Measurements from ENCODE around the gene RGP1.

RGP1 gene

DNA sequence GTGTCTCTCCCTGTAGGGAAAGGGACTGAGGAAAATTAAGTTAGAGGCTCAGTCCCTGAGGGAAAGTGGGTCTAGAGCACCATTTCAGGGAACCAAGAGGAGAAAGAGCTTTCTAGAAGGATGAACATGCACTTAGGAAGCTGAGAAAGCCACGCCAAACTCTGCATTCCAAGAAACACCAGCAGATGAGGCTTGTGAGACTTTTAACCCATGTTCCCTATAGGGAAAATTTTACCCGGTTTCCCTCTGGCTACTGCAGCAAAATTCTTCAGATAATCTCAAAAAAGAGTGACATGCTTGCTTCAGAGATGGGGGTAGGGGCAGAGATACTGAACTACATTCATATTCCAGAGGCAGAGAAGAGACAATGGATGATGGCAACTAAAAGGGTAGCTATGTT is 25.7 kb upstream of the RGP1 start:
- Histone ChIP-seq H2AFZ (ENCODE audit: low read length, unreplicated experiment) (no peak overlapping the region), H3K4me1 (ENCODE audit: control insufficient read depth, insufficient read depth, low read length, unreplicated experiment) (peaks cover 21% of the 10 kb centered on the region), H3K4me3 (ENCODE audit: low read depth, low read length) (no peak overlapping the region), H3K27me3 (ENCODE audit: insufficient read depth, low read length) (no peaks in the 10 kb centered on the region), H3K27ac (ENCODE audit: low read depth, low read length) (no peak overlapping the region), H3K79me2 (ENCODE audit: control insufficient read depth, insufficient read depth, low read length, unreplicated experiment) (peaks cover 62% of the 10 kb centered on the region), H3K36me3 (ENCODE audit: insufficient read depth, low read length) (peaks cover 59% of the 10 kb centered on the region)

DNA sequence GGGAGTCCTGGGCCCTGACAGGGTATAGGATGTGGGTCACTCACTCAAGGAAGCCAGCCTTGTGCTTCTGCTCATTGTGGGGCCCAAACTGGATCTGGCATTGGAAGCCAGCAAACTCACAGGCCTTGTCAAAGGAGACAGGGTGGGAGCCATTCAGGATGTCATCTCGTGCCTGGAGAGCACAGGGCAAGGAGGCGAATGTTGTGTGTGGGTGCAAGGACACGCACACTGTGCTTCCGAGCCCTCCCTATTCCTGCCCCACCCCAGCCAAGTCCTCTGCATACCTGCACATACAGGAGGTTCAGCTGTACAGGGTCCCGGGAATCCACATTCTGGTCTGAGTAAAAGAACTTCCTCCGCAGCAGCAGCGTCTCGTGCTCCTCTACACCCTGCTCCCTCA is 25.2 kb upstream of the RGP1 start:
- Histone ChIP-seq H3K4me3 (ENCODE audit: low read depth, low read length) (no peak overlapping the region), H3K79me2 (ENCODE audit: control insufficient read depth, insufficient read depth, low read length, unreplicated experiment) (peaks cover 64% of the 10 kb centered on the region), H3K36me3 (ENCODE audit: insufficient read depth, low read length) (peaks cover 54% of the 10 kb centered on the region), H2AFZ (ENCODE audit: low read length, unreplicated experiment) (no peak overlapping the region), H3K27ac (ENCODE audit: low read depth, low read length) (no peak overlapping the region), H3K27me3 (ENCODE audit: insufficient read depth, low read length) (no peaks in the 10 kb centered on the region), H3K4me1 (ENCODE audit: control insufficient read depth, insufficient read depth, low read length, unreplicated experiment) (peaks cover 26% of the 10 kb centered on the region)

DNA sequence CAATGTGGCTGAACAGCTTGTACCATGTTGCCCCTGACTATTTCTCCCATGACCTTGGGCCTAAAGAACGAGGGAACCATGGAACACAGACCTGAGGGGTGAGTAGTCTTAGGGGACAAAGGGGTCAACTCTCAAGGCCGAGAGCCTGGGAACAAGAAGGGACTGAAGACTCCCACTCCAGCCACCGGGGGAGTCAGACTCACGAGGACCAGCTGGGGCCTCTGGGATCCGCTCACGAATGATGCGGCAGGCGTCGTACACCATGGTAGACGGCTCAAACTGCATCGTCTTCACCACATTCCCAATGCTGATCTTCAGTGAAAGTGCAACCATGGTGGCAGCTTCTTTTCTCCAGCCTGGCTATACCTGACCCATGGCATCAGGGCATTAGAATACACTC is 23.7 kb upstream of the RGP1 start:
- Histone ChIP-seq H3K4me1 (ENCODE audit: control insufficient read depth, insufficient read depth, low read length, unreplicated experiment) (peaks cover 40% of the 10 kb centered on the region), H3K79me2 (ENCODE audit: control insufficient read depth, insufficient read depth, low read length, unreplicated experiment) (peaks cover 78% of the 10 kb centered on the region), H3K27ac (ENCODE audit: low read depth, low read length) (no peak overlapping the region), H3K4me3 (ENCODE audit: low read depth, low read length) (no peak overlapping the region), H2AFZ (ENCODE audit: low read length, unreplicated experiment) (no peak overlapping the region), H3K27me3 (ENCODE audit: insufficient read depth, low read length) (no peaks in the 10 kb centered on the region), H3K36me3 (ENCODE audit: insufficient read depth, low read length) (peaks cover 44% of the 10 kb centered on the region)

DNA sequence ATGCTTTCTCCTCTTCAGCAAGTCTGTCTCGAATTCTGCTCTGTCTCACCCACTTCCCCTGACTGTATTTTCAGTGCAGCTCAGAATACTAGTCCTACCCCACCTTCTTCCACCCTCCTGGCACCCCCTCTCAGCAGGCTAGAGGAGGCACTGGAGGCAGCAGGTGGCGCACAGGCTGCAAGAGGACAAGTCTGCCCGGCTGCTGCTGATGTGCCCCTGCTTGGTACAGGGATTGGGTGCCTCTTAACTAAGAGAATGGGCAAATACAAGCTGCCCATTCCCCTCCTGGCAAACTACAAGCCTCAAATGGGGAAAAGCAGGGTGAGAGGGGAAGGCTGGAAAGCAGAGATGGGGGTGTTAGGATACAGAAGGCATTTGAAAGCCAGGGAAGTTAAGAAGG is 22.2 kb upstream of the RGP1 start:
- H3K27me3 ChIP-seq (ENCODE audit: insufficient read depth, low read length): no peaks in the 10 kb centered on the region
- H3K79me2 ChIP-seq (ENCODE audit: control insufficient read depth, insufficient read depth, low read length, unreplicated experiment): peaks cover 89% of the 10 kb centered on the region
- peak overlapping the region; percentile 87 for H3K27ac ChIP-seq (ENCODE audit: low read depth, low read length)
- no peak overlapping the region for H2AFZ ChIP-seq (ENCODE audit: low read length, unreplicated experiment)
- H3K4me1 ChIP-seq (ENCODE audit: control insufficient read depth, insufficient read depth, low read length, unreplicated experiment): peaks cover 42% of the 10 kb centered on the region
- peak overlapping the region; percentile 86 for H3K4me3 ChIP-seq (ENCODE audit: low read depth, low read length)
- H3K36me3 ChIP-seq (ENCODE audit: insufficient read depth, low read length): peaks cover 29% of the 10 kb centered on the region

DNA sequence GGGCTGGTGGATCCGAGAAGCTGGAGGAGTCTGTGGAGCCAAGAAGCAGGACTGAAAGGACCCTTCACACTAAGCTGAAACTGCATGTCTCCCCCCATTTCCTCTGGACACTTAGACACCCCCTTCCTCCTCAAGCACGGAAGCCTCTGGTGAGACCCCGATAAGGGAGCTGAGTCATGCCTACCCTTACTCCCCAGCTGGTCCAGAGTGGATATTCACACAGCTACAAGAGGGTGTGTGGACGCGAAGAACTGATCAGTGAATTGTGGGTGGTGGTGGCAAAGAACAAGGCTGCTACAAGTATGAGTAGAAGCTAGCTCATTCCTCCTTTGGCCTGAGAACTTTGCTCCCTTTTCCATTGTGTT is 21.4 kb upstream of the RGP1 start:
- peak overlapping the region; percentile 87 for H3K27ac ChIP-seq (ENCODE audit: low read depth, low read length)
- peaks cover 84% of the 10 kb centered on the region for H3K79me2 ChIP-seq (ENCODE audit: control insufficient read depth, insufficient read depth, low read length, unreplicated experiment)
- no peak overlapping the region for H2AFZ ChIP-seq (ENCODE audit: low read length, unreplicated experiment)
- peaks cover 42% of the 10 kb centered on the region for H3K4me1 ChIP-seq (ENCODE audit: control insufficient read depth, insufficient read depth, low read length, unreplicated experiment)
- peak overlapping the region; percentile 86 for H3K4me3 ChIP-seq (ENCODE audit: low read depth, low read length)
- H3K36me3 ChIP-seq (ENCODE audit: insufficient read depth, low read length): peaks cover 23% of the 10 kb centered on the region
- no peaks in the 10 kb centered on the region for H3K27me3 ChIP-seq (ENCODE audit: insufficient read depth, low read length)

DNA sequence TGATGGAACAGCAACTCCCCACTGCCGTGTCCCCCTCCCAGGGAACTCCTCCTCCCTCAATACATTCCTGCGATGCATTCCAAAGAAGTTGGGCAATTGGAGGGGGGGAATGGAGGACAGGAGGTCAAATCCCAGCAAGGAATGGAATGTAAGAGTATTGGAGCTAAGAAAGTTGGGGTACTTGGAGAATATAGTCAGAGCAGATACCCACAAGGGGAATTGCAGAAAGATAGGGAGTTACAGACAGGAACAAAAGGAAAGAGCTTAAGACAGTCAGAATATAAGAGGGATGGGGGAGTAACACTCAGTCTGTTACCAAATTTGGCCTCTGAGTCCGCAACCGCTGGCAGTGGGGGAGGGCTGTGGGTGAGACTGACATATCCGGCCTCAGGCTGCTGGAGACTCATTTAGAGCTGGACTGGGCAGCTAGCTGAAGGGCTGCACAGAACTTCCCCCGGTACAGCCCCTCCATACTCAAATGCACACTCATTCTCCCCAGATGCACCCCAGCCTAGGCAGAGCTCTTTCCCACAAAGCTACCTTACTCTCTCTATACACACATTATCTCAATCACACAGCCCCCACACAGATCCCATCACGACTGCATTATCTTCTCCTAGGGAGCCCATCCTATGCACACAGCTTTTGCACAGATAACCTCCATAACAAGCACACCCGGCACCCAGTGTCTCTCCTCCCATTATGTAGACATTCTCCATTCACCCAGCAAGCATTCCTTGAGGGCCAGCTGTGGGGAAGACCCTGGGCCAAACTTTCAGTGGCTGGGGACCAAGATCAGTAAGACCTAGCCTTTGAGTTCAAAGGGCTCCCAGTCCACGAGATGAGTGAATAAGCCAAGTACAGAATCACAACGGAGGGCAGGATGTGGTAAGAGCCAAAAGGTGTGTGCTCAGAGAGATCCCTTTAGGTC is 20.8 kb upstream of the RGP1 start:
- H3K4me3 ChIP-seq (ENCODE audit: low read depth, low read length): peak overlapping the region; percentile 86
- H2AFZ ChIP-seq (ENCODE audit: low read length, unreplicated experiment): no peak overlapping the region

DNA sequence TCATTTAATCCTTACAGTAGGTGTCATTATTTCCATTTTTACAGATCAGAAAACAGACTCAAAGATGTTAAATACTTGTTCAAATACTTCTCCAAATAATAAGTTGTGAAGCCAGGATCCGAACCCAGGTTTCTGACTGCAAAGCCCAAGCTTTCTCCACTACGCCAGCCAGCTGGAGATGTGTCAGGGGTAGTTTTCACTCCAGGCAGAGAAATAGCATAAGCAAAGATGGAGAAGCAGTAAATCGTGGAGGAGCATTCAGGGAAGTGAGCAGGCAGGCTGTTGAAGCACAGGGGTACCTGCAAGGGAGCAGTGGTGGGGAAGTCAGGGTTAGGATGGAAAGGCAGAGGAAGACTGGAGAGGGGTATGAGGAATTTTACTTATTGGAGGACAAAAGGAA is 20.0 kb upstream of the RGP1 start:
- H3K27ac ChIP-seq (ENCODE audit: low read depth, low read length): peak overlapping the region; percentile 87
- peaks cover 90% of the 10 kb centered on the region for H3K79me2 ChIP-seq (ENCODE audit: control insufficient read depth, insufficient read depth, low read length, unreplicated experiment)
- no peaks in the 10 kb centered on the region for H3K27me3 ChIP-seq (ENCODE audit: insufficient read depth, low read length)
- H3K36me3 ChIP-seq (ENCODE audit: insufficient read depth, low read length): peaks cover 16% of the 10 kb centered on the region
- peak overlapping the region; percentile 86 for H3K4me3 ChIP-seq (ENCODE audit: low read depth, low read length)
- H3K4me1 ChIP-seq (ENCODE audit: control insufficient read depth, insufficient read depth, low read length, unreplicated experiment): peaks cover 50% of the 10 kb centered on the region
- H2AFZ ChIP-seq (ENCODE audit: low read length, unreplicated experiment): no peak overlapping the region

More for the DNA sequence above, 20.8 kb upstream of the RGP1 start:
- peaks cover 89% of the 10 kb centered on the region for H3K79me2 ChIP-seq (ENCODE audit: control insufficient read depth, insufficient read depth, low read length, unreplicated experiment)
- peak overlapping the region; percentile 87 for H3K27ac ChIP-seq (ENCODE audit: low read depth, low read length)
- no peaks in the 10 kb centered on the region for H3K27me3 ChIP-seq (ENCODE audit: insufficient read depth, low read length)
- peaks cover 23% of the 10 kb centered on the region for H3K36me3 ChIP-seq (ENCODE audit: insufficient read depth, low read length)
- H3K4me1 ChIP-seq (ENCODE audit: control insufficient read depth, insufficient read depth, low read length, unreplicated experiment): peaks cover 42% of the 10 kb centered on the region

DNA sequence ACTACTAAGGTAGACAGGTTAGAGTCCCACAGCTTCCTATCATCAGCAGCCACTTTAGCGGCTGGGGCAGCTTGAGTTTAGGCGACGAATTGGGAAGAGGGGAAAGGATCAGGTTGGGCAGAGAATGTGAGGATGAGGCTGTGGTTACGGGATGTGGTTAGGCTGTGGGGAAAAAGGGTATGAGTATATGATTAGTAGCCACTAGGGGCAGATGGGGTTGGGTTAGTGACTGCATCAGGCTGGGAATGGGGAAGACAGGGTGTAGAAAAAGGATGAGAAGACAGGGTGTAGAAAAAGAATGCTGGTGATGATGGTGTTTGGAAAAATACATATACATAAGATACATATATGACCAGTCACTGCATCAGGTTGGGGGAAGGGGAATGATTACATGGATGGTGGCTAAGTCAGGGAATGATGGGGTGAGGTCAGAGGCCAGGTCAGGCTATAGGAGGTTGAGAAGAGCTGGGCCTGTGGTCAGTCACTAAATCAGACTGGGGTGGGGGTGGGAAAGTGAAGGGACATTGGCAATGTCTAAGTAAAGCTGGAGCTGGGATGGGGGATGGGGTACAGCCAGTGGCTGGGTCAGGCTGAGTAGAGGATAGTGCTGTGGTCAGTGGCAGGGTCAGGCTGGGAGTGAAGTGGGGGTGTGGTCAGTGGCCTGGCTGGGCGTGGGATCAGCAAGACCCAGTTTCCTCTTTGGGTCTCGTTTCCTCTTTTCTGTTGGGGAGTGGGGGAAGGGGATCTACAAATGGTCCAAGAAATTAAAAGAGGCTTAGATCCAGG is 19.2 kb upstream of the RGP1 start:
- Histone ChIP-seq H2AFZ (ENCODE audit: low read length, unreplicated experiment) (no peak overlapping the region), H3K4me3 (ENCODE audit: low read depth, low read length) (peak overlapping the region; percentile 86), H3K36me3 (ENCODE audit: insufficient read depth, low read length) (peaks cover 9% of the 10 kb centered on the region), H3K27me3 (ENCODE audit: insufficient read depth, low read length) (no peaks in the 10 kb centered on the region), H3K4me1 (ENCODE audit: control insufficient read depth, insufficient read depth, low read length, unreplicated experiment) (peaks cover 54% of the 10 kb centered on the region), H3K27ac (ENCODE audit: low read depth, low read length) (peak overlapping the region; percentile 87), H3K79me2 (ENCODE audit: control insufficient read depth, insufficient read depth, low read length, unreplicated experiment) (peaks cover 90% of the 10 kb centered on the region)

DNA sequence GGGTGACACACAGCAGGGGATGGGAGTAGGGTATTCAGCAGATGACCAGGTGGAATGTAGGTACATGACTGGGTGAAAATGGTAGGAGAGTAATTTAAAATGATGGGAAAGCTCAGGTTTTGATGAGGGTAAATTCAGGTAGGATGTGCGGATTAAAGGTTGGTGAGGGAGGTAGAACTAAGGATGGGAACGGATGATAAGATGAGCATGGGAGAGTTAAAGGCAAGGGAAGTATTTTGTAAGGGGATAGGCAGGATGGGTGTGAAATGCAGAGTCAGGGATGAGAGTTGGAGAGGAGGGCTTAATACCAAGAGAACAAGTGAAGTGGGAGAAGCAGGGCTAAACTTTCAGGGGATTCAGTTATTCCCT is 18.6 kb upstream of the RGP1 start:
- Histone ChIP-seq H3K36me3 (ENCODE audit: insufficient read depth, low read length) (peaks cover 8% of the 10 kb centered on the region; the same call in 1 of the 2 replicates), H3K27me3 (ENCODE audit: insufficient read depth, low read length) (no peaks in the 10 kb centered on the region), H3K4me3 (ENCODE audit: low read depth, low read length) (peak overlapping the region; percentile 86), H2AFZ (ENCODE audit: low read length, unreplicated experiment) (no peak overlapping the region), H3K27ac (ENCODE audit: low read depth, low read length) (peak overlapping the region; percentile 87), H3K4me1 (ENCODE audit: control insufficient read depth, insufficient read depth, low read length, unreplicated experiment) (peaks cover 54% of the 10 kb centered on the region), H3K79me2 (ENCODE audit: control insufficient read depth, insufficient read depth, low read length, unreplicated experiment) (peaks cover 89% of the 10 kb centered on the region)

DNA sequence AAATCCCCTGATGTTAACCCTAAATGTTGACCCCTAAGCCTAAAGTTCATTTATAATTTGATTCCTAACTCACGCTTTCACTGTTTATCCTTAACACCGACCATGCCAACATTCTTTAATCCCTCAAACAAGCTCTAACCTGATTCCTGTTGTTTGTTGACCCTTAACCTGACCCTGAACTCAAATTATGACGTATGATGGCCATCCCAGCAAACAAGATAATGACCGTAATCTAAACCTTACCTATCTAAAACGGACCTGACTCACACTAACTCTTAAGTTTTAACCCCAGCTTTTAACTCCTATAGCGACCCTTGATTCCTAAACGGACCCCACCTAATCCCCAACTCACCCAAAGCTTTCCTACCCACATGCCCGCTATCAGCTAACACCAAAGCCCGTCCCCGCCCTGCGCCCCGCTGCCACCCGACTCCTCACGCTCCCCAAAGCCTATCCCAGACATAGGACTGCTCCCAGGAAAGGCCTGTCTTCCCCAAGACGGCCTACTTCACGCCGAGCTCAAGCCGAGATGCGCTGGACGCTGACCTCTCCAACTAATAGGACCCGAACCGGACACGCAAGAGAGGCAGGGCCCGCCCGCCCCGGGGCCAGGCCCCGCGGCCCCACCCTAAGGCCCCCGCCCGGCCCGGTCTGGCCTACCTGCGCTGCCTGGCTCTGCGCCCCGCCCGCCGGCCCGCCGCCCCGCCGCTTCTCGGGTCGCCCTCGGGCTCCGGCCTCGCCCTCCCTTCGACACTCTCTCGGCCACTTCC is 17.5 kb upstream of the RGP1 start:
- peak overlapping the region; percentile 28 for H2AFZ ChIP-seq (ENCODE audit: low read length, unreplicated experiment)
- H3K27ac ChIP-seq (ENCODE audit: low read depth, low read length): peak overlapping the region; percentile 87
- peaks cover 80% of the 10 kb centered on the region for H3K79me2 ChIP-seq (ENCODE audit: control insufficient read depth, insufficient read depth, low read length, unreplicated experiment)
- H3K36me3 ChIP-seq (ENCODE audit: insufficient read depth, low read length): peaks cover 10% of the 10 kb centered on the region; the same call in 1 of the 2 replicates
- H3K27me3 ChIP-seq (ENCODE audit: insufficient read depth, low read length): no peaks in the 10 kb centered on the region
- H3K4me3 ChIP-seq (ENCODE audit: low read depth, low read length): peak overlapping the region; percentile 86
- H3K4me1 ChIP-seq (ENCODE audit: control insufficient read depth, insufficient read depth, low read length, unreplicated experiment): peaks cover 50% of the 10 kb centered on the region

Measured in ACC112 (cell line).